Activated CD8-positive, alpha-beta memory T cell treated with anti-CD3 and anti-CD28 coated beads, Interleukin-2, amount 50 U/mL, for 1 hour (primary cell): ENCODE results near the gene CRABP1.

ENCODE experiments used
- DNase-seq: peaks from one replicate; pipeline ENCODE4 v3.0.0-alpha.2; 2020; ENCODE audit errors: extremely low read depth

CRABP1 gene

GRCh38 chr15:78317145-78317836 lies 22.9 kb upstream of the CRABP1 start:
- no peak for DNase-seq

GRCh38 chr15:78319588-78319987 lies 20.6 kb upstream of the CRABP1 start:
- DNase-seq = no peak

GRCh38 chr15:78320183-78320582 lies 20.0 kb upstream of the CRABP1 start:
- no peak for DNase-seq

- DNase-seq = no peak
Measured at GRCh38 chr15:78321041-78321570, 19.0 kb upstream of the CRABP1 start.

- DNase-seq = no peak
Measured at GRCh38 chr15:78321786-78322185, 18.4 kb upstream of the CRABP1 start.

GRCh38 chr15:78322243-78322642 lies 17.9 kb upstream of the CRABP1 start:
- no peak for DNase-seq

- no peak for DNase-seq
Measured at GRCh38 chr15:78322724-78323521, 17.2 kb upstream of the CRABP1 start.

GRCh38 chr15:78323693-78324092 lies 16.5 kb upstream of the CRABP1 start:
- no peak for DNase-seq

GRCh38 chr15:78324144-78324543 lies 16.0 kb upstream of the CRABP1 start:
- no peak for DNase-seq

- DNase-seq = no peak
Measured at GRCh38 chr15:78325092-78325843, 14.9 kb upstream of the CRABP1 start.

GRCh38 chr15:78327466-78327865 lies 12.7 kb upstream of the CRABP1 start:
- no peak for DNase-seq

- no peak for DNase-seq
Measured at GRCh38 chr15:78329625-78330024, 10.5 kb upstream of the CRABP1 start.

GRCh38 chr15:78334845-78335244 lies 5.3 kb upstream of the CRABP1 start:
- DNase-seq = no peak

- DNase-seq = no peak
Measured at GRCh38 chr15:78335985-78336384, 4.2 kb upstream of the CRABP1 start.

GRCh38 chr15:78338781-78339180 lies 1.4 kb upstream of the CRABP1 start:
- DNase-seq = no peak

- DNase-seq = no peak
Measured at GRCh38 chr15:78339559-78339958, 594 bp upstream of the CRABP1 start.

GRCh38 chr15:78341057-78341987 lies 1.2 kb downstream of the CRABP1 start:
- no peak for DNase-seq

- DNase-seq = no peak
Measured at GRCh38 chr15:78342021-78342420, 1.9 kb downstream of the CRABP1 start.

- no peak for DNase-seq
Measured at GRCh38 chr15:78343276-78344060, 3.3 kb downstream of the CRABP1 start.

- no peak for DNase-seq
Measured at GRCh38 chr15:78345396-78346125, 5.4 kb downstream of the CRABP1 start.
